ENCODE measurements around the gene DEFB128.
"Not testable (repeated sequence)": the region's sequence is repeated elsewhere in the genome, so short reads cannot be mapped to it uniquely, and the experiment has no call there.

Gene DEFB128

DNA sequence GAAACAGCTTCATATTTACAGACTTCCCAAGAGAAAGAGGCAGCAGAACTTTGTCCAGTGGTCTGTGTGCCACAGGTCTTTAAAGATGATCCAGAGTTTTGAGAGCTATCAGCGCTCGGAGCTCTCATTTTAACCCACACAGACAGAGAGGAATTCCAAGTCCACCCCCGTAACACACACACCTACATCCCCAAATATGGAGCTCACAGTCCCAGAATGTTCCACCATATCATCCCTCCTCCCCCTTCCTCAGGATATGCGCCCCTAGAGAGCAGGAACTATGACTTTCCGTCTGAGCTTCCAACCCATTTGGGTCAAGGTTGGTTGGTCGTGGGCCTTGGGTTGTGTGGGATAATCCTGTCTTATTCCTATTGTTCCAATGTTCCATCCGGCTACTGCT is at the start of gene DEFB128:
Gene DEFB128, minus strand, starts transcription at position 101 of the 400 bp plus-strand sequence. Its CDS starts 88 bp downstream, at position 13.
- no peak for DNase-seq

DNA sequence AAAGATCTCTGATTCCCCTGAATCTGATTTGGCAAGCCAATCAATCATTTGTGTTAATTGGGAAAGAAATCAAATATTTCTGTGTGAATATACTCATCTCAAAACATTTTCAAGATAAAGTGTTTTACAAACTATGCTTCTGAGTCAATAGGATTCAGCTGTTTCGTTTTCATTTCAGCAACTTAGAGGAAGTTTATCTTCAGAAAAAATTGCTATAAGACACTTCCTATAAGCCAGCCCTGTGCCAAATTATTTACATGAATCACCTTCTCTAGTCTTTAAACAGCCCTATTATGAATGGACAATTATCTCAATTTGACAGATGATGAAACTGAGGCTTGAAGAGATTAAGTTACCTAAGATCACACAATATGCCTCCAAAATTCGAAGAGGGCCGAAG is 48.4 kb upstream of the DEFB128 start:
- no peak for DNase-seq

- DNase-seq: no peak
These were observed 48.0 kb upstream of the DEFB128 start for GRCh38 chr20:237489-237888.

DNA sequence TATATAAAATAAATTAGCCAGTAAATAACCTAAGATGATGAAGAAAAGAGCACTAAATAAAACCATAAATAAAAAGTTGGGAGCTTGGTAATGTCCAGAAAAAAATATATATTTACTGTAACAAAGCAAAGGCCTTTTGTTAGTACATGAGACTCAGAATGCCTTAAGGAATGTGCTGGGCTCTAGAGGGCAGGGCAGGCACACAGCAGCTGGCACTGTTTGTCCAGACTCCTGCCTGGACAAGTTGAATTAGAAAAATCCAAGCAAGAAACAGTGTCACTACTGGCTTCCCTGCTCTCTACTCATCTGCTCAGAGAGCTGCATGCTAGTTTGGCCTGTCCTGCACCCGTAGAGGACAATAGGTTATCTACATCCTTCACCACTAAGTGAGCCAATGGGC is 46.4 kb upstream of the DEFB128 start:
- no peak for DNase-seq

- no peak for DNase-seq
These were observed 38.1 kb upstream of the DEFB128 start for GRCh38 chr20:227439-228105.

- no peak for DNase-seq
These were observed 37.4 kb upstream of the DEFB128 start, which contains the start of gene DEFB129 for GRCh38 chr20:226958-227357. Gene DEFB129, plus strand, starts transcription at chr20:227258. Its CDS starts 31 bp downstream, at chr20:227289.

GRCh38 chr20:225879-226278 is 36.4 kb upstream of the DEFB128 start:
- not testable (repeated sequence) for DNase-seq

DNA sequence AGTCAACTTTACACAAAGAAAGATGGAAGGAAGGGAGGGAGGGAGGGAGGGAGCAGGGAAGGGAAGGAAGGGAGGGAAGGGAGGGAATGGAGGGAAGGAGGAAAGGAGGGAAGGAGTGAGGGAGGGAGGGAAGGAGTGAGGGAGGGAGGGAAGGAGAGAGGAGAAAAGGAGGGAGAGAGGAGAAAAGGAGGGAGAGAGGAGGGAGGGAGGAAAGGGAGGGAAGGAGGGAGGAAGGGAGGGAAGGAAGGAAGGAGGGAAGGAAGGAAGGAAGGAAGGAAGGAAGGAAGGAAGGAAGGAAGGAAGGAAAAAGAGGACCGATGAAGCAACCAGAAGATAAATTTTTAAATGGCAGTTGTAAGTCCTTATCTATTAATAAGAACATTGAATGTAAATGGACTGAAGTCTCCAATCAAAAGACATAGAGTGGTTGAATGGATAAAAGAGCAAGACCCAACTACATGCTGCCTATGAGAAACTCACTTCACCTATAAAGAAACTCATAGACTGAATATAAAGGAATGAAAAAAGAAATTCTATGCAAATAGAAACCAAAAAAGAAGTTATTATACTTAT is 31.8 kb upstream of the DEFB128 start:
- no peak for DNase-seq

DNA sequence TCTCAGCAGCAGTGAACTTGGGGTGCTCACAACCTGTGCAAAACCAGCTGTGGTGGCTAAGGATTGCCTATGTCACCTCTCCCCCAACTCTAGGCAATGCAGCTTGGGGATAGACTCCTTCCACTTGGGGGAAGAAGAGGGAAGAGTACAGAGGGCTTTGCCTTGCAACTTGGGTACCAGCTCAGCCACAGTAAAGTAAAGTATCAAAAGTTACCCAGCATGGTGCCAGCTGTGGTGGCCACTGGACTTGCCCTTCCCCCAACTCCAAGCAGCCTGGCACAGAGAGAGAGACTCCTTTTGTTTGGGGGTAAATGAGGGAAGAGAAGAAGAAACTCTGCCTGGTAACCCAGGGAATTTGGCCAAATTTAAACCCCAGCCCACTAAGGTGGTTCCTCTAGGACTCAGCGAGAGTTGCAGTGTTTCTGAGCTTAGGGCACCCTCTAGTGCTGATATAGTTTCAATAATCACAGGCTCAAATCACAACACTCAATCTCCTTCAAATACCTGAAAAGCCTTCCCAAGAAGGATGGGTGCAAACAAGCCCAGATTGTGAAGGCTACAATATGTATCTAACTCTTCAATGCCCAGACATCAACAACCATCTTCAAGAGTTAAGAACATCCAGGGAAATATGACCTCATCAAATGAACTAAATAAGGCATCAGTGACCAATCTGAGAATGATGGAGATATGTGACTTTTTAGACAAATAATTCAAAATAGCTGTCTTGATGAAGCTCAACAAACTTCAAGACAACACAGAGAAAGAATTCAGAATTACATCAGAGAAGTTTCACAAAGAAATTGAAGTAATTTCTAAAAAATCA is 30.0 kb upstream of the DEFB128 start:
- no peak for DNase-seq

DNA sequence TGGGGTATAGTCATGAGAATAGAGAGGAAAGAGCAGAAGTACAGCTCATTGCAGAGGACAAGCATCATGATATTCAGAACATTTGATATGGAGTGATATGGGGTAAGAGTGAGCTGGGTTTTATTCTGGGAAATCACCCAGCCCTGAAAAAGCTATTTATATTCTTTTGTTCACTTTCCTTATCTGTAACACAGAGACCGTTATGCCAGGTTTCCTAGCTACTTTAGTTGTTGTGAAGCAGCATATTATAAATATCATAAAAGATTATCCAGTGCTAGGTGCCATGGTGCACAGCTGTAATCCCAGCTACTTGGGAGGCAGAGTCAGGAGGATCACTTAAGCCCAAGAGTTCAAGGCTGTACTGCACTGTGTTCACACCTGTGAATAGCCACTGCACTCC is 27.8 kb upstream of the DEFB128 start:
- no peak for DNase-seq

- no peak for DNase-seq
These were observed 26.3 kb upstream of the DEFB128 start for GRCh38 chr20:215796-216195.

DNA sequence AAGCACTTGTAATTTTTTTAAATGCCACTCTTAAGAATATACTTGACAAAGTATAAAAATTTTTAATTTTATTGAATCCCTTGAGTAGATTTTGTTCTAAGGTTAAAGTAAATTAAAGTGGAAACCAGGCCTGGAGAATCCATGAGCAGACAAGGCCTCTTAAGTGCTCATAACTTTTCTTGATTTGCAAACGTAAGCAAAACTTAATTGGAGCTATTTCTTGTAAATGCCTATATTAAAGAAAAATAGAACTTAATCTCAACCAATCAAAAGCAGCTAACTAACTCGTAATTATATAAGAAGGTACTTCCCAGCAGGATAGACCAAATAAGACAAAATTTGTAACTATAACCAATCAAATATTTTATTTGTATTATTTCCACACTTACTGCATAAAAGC is 24.9 kb upstream of the DEFB128 start:
- DNase-seq: no peak

DNA sequence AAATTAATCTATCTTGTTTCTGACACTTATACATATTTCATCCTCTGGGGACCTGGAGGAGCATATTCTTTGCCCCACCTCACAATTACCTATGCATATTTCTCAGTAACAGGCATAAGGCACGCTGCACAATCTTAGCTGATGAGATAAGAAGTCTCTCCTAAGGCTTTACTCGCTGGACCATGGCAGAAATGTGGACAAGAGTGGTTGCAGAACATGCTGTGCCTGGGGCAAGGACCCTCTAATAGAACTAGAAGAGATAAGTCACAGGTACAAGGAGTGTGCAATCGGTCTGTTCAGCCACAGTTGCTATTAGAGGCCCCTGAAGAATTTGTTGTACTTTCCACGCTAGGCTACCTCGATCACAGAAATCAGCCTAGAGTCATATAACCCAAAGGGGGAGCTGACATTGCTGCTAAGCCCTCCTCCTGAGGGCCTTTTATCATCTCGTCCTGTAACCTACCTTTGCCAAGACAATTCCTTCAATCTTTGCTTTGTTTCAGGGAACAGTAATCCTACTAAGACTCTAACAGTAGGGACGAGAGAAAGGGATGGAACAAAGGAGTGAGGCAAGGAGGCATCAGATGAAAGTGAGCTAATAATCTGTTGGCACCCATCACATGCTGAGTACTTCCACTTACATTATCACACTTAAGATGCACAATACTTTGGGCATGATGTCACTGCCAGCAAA is 21.4 kb upstream of the DEFB128 start:
- no peak for DNase-seq

DNA sequence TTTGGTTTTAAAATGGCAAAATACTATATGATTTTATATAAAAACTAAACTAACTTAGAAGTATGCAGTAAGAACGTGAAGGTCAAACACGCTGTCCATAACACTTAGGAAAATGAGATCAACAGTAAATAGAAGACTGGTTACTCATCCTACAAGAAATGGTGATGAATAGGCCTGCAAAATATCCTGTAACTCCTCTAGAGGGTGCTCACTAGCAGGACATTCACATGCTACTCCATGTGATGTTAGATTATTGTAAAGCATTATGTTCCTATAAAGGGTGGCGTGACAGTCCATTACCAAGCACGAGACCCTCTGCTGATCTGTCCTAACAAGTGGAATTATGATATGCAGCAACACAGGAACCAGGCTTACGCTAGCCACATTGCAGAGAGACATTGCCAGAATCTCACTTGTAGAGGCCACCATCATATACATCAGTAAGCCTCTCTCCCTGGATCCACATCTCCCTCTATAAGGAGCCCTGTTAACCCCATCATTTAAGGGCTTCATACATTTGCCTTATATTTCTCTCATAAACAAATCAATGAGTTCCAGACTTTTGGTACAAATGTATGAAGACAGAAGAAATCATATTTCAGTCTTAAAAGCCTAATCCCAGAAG is 19.5 kb upstream of the DEFB128 start:
- DNase-seq: no peak

GRCh38 chr20:203630-204029 is 14.1 kb upstream of the DEFB128 start:
- DNase-seq: not testable (repeated sequence)

DNA sequence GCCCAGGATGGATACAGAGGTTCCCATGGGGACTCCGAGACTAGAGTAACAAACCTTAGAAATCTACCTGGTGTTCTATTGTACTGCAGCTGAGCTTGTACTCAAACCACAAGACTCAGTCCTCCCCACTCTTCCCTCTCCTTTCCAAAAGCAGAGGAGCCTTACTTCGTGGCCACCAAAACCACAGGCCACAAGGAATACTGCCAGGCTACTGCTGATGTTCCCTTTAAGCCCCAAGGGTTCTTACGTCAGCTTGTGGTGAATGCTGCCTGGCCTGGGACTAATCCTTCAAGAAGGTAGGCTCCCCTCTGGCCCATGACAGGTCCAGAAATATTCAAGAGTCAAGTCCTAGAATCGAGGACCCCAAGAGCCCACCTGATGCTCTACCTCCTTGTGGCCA is 10.5 kb upstream of the DEFB128 start:
- DNase-seq: no peak

GRCh38 chr20:198225-198624 is 8.7 kb upstream of the DEFB128 start:
- DNase-seq: no peak

DNA sequence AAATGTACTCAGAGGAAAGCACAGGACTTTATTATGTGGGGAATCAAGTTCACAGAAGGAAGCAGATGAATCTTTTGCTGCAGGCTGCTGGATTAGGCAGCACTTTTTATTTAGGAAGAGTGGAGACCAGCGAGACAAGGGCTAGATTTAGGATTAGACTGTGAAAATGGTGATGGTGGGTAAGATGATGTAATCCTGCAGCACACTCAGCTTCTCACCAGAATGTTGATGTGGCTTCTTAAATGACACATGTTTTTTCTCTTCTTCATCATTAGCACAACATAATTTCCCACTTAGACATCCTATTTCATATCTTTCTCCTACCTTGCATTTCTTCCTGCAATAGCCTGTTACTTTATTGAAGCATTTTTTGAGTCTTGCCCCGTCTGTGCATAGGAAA is 1.8 kb downstream of the DEFB128 start:
- no peak for DNase-seq

DNA sequence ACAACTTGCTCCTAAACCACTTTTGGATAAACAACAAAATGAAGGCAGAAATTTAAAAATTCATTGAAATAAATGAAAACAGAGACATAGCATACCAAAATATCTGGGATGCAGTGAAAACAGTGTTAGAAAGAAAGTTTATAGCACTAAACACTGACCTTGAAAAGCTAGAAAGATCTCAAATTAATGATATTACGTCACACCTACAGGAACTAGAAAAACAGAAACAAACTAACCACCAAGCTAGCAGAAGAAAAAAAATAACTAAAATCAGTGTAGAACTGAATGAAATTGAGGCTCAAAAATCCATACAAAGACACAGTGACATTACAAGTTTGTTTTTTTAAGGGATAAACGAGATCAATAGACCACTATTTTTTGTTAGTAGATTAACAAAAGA is 5.2 kb downstream of the DEFB128 start:
- no peak for DNase-seq

DNA sequence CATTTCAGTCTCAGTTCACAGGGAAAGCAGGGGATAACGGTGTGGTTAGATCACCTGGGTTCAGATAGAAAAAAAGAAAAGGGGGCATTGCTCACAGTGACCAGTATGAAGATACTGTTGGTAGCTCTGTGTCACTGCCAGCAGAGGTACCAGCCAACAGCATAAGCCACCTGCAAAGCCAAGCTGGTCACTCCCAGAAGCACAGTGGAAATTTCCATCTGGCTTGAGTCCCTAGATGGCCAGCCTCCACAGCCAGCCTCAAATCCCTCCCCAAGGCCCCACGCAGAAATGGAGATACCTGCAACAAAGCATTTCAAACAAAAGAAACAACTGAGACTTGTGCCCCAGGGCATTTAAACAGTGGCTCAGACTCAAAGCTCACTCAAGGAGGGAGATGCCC is 20.6 kb downstream of the DEFB128 start:
- no peak for DNase-seq

GRCh38 chr20:164618-165017 is 24.9 kb downstream of the DEFB128 start:
- no peak for DNase-seq

- no peak for DNase-seq
These were observed 32.4 kb downstream of the DEFB128 start, which contains the start of gene DEFB127 for GRCh38 chr20:157154-157553. Gene DEFB127, plus strand, starts transcription at chr20:157454. Its CDS starts 91 bp downstream, at chr20:157545.

DNA sequence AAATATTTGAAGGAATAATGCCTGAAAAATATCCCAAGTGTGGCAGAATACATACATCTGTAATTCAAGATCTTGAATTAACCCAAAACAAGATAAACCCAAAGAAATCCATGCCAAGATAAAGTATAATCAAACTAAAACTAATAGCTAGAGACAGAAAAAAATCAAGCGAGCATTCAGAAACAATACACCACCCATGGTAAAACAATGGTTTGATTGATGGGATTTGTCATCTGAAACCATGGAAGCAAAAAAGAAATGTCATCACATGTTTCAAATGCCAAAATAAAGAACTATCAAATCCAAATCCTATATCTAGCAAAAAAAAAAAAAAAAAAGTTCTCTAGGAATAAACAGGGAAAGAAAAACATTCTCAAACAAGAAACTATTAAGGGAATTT is 37.4 kb downstream of the DEFB128 start:
- DNase-seq: no peak

All from NK-92 treated with Interleukin-12 subunit alpha and Interleukin-12 subunit beta, amount 100 ng/mL, for 24 hours (cell line).